ENCODE results near the gene TEX22.

- no peak for TF ChIP-seq CTCF (IDR thresholded peaks at IDR 0.05)
- TF ChIP-seq POLR2A (IDR thresholded peaks at IDR 0.05) = no peak
Observed at GRCh38 chr14:105385698-105386365, 12.5 kb upstream of the TEX22 start.

All from body of pancreas (tissue), 4 donors.